NOMO-1 (cell line): ENCODE data around the gene RNF13.
"Not testable (repeated sequence)": the region's sequence is repeated elsewhere in the genome, so short reads cannot be mapped to it uniquely, and the experiment has no call there.

Source experiments
- DNase-seq, 2 experiments: peaks; one replicate each; lab custom pipeline; 2025; ENCODE audit not compliant: unreplicated experiment in 2 of 2; lab: John Stamatoyannopoulos, UW

The RNF13 gene

GRCh38 chr3:149943966-149944365 lies 131.0 kb downstream of the RNF13 start:
- not testable (repeated sequence) for DNase-seq

GRCh38 chr3:149947231-149947630 lies 134.2 kb downstream of the RNF13 start:
- peak; percentile 72 to 88 for DNase-seq

GRCh38 chr3:149949181-149949580 lies 136.2 kb downstream of the RNF13 start:
- DNase-seq: no peak

- no peak for DNase-seq
Observed at GRCh38 chr3:149954812-149955211, 141.8 kb downstream of the RNF13 start.

GRCh38 chr3:149955449-149955848 lies 142.4 kb downstream of the RNF13 start:
- no peak for DNase-seq

- DNase-seq: no peak
Observed at GRCh38 chr3:149957361-149958125, 144.5 kb downstream of the RNF13 start.

- DNase-seq: no peak
Observed at GRCh38 chr3:149958171-149958796, 145.3 kb downstream of the RNF13 start.

GRCh38 chr3:149959443-149959842 lies 146.4 kb downstream of the RNF13 start:
- DNase-seq: no peak

GRCh38 chr3:149963485-149963884 lies 150.5 kb downstream of the RNF13 start:
- DNase-seq: no peak

GRCh38 chr3:149964291-149964690 lies 151.3 kb downstream of the RNF13 start:
- no peak for DNase-seq

GRCh38 chr3:149965278-149965677 lies 152.3 kb downstream of the RNF13 start:
- no peak for DNase-seq

- DNase-seq: peak; percentile 32 to 55
Observed at GRCh38 chr3:149967086-149967685, 154.2 kb downstream of the RNF13 start.

- no peak for DNase-seq
Observed at GRCh38 chr3:149968216-149968615, 155.2 kb downstream of the RNF13 start.

GRCh38 chr3:149969110-149969939 lies 156.3 kb downstream of the RNF13 start:
- DNase-seq: no peak

GRCh38 chr3:149969940-149970715 lies 157.1 kb downstream of the RNF13 start:
- DNase-seq: peak; percentile 38 to 40

- DNase-seq: peak in 1 of 2 experiments; percentile 26
Observed at GRCh38 chr3:149970716-149971402, 157.8 kb downstream of the RNF13 start, which contains the start of gene PFN2. TSS of gene PFN2 (minus strand) at chr3:149970895. CDS start at chr3:149970856, 39 bp downstream.

GRCh38 chr3:149971403-149972075 lies 158.5 kb downstream of the RNF13 start:
- DNase-seq: peak in 1 of 2 experiments; percentile 49

- DNase-seq: no peak
Observed at GRCh38 chr3:149975919-149976318, 162.9 kb downstream of the RNF13 start.

- DNase-seq: no peak
Observed at GRCh38 chr3:149977386-149977785, 164.4 kb downstream of the RNF13 start.
